HG02970 (cell line): ENCODE measurements around the gene IRF8.

Source experiments
- ATAC-seq: cut with Tn5 transposase; IDR thresholded peaks from one replicate; pipeline ENCODE4 v1.9.1; 2021; ENCODE audit warnings: mild to moderate bottlenecking, moderate library complexity, moderate number of reproducible peaks; ENCODE audit not compliant: unreplicated experiment, low FRiP score

IRF8 gene

DNA sequence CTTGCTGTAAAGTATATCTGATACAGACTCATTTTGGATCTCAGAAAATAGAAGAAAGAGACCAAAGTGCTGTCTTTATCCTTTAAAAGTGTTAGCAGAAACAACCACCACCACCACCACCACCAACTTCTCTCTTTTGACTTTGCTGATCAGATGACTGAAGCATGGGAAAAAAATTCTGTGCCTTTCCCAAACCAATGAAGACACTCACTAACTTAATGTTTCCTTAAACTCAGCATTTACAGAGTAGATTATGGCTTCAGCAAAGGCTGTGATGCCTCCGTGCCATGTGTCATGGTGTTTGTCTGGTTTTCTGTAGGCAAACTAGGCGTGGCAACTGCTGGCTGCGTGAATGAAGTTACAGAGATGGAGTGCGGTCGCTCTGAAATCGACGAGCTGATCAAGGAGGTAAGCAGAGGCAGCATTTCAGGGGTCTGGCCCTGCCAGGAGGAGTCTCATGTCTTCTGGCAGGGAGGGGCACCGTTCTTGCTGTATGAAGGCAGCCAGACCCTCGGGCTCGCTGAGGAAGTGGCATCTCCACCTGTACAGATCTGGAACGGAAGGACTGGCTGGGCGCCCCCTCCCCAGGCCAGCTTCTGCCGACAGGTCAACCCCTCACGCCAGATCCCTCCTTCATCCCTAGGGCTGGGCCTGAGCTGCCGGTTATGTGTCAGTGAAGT, 12.4 kb downstream of the IRF8 start:
- ATAC-seq: no peak

DNA sequence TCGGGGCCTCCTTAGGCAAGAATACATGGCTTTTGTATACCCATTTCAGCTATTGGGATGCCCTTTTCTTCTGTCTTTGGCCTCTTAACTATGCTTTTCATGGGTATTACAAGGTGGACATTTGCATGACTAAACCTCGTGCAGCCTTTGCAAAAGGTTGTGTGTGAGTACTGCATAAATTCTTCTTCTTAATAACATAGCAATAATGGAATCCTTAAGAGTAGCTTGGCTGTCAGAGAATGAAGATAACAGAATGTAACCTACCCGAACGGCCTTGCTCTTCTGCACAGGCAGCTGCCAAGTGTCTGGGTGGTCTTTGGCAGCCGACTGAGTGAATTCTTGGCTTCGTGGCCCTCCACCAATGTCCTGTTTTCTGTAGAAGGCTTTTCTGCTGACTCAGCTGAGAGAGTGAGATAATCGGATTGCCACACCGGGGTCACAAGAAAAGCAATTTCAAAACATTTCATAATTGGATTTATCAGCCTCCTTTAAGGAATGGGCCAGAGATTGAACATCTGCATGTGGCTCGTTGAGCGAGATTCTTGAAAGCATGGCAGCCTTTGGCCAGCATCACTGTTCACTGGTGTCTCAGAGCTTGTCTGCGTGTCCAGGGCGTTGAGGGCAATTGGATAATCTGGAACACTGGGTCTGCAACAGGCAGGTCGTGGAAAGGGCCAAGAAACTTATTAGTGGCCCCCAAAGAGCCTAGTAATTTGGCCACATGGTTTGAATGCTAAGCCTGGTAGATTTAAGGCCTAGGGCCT, 13.4 kb downstream of the IRF8 start:
- ATAC-seq: no peak

DNA sequence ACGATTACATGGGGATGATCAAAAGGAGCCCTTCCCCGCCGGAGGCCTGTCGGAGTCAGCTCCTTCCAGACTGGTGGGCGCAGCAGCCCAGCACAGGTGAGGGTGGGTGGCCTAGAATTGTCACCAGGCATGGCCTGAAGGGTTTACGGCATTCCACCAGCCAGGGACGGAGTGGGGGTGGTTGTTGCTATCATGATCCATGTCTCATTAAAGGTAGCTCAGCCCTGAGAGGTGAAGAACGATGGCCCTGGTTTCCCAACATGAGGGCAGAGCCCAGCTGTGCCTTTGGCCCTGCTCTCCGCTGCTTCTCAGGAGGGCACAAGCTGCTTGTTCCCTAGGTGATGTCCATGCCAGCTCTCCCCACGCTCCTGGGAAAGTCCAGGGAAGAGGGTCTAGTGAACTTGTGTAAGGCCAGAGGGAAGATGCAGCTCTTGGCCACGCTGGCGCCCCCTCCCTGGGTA, 14.2 kb downstream of the IRF8 start:
- ATAC-seq: no peak

DNA sequence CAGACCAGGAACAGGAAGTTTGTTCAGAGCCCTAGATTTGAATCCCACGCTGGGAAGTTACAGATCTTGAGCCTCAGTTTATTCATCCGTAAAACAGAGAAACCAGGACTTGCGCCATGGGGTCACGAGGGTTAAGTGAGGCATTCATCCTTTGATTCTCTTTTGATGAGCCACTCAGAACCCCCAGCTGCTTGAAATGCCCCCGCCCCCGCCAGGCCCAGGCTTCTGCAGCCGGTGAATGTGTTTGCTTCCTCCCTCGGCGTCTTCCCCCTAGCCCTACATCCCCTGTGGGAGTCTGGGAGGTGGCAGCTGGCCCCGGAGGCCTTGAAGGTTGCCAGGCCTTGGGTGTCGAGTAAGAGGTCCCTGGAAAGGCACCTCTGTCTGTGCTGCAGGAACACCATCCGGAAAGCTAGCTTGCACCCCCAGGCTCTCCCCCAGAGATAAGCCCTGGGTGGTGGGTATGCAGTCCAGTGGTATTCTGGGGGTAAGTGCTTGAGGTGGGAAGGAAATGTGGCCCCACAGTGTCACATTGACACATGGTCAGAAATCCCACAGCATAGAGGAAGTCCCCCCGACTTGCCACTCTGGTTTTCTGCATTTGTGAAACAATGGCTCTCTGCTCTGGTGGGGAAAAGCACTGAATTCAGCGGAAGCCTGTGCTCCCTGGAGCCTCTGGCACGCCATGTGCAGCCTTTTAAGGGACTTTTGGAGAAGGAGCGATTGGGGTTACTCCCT, 14.9 kb downstream of the IRF8 start:
- ATAC-seq: no peak

DNA sequence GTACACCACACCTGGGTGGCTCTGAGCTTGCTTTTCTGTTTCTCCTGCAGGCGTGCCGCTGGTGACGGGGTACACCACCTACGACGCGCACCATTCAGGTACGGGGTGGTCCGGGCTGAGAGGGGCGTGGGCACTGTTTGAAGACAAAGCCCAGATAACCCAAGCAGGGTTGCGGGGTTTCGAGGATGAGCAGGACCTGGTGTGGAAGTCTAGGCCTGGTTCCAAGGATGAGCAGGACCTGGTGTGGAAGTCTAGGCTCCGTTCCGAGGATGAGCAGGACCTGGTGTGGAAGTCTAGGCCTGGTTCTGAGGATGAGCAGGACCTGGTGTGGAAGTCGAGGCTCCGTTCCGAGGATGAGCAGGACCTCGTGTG, 15.4 kb downstream of the IRF8 start:
- no peak for ATAC-seq

- ATAC-seq: no peak
Measured at GRCh38 chr16:85915125-85915845, 16.3 kb downstream of the IRF8 start.

DNA sequence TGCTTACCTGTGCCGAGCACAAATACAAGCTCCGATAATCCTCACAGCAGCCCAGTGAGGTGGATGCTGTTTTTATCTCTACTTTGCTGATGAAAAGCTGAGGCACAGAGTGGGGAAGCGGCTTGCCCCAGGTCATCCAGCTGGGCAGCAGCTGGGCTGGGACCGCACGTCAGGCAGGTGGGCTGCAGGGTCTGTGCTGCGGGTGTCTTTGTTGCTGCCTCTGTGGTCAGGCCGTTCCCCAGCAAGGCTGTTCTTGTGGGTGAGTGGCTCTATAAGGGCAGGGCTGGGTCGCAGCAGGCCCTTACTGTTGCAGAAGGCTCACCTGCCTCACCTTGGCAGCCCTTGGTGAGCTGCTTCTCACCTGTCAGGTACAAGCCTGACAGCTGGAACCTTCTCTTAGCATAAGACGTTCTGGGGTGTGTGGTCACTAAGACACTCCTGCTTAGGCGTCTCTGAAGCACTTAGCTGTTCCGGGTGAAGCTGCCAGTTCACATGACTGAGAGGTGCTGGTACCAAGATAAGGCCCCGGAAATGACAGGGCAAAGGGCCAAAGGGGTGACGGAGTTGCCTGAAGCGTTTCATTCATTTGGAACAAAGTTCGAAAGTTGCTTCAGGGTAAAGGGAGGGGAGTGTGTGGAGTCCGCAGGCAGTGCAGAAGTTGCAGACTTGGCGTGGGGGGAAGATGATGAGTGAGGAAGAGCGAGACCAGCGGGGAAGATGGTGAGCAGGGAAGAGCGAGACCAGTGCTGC, 17.4 kb downstream of the IRF8 start:
- no peak for ATAC-seq

- ATAC-seq: no peak
Measured at GRCh38 chr16:85917012-85917411, 18.1 kb downstream of the IRF8 start.

- no peak for ATAC-seq
Measured at GRCh38 chr16:85917959-85918358, 19.0 kb downstream of the IRF8 start.

DNA sequence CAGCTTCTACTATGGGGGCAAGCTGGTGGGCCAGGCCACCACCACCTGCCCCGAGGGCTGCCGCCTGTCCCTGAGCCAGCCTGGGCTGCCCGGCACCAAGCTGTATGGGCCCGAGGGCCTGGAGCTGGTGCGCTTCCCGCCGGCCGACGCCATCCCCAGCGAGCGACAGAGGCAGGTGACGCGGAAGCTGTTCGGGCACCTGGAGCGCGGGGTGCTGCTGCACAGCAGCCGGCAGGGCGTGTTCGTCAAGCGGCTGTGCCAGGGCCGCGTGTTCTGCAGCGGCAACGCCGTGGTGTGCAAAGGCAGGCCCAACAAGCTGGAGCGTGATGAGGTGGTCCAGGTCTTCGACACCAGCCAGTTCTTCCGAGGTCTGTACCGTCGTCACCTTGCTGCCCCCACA, 19.5 kb downstream of the IRF8 start:
- no peak for ATAC-seq

- no peak for ATAC-seq
Measured at GRCh38 chr16:85919271-85920267, 20.6 kb downstream of the IRF8 start.

- ATAC-seq: no peak
Measured at GRCh38 chr16:85921026-85921425, 22.1 kb downstream of the IRF8 start.

- no peak for ATAC-seq
Measured at GRCh38 chr16:85923153-85924021, 24.4 kb downstream of the IRF8 start.

- ATAC-seq: no peak
Measured at GRCh38 chr16:85924675-85925074, 25.7 kb downstream of the IRF8 start.

GRCh38 chr16:85926370-85926769, 27.4 kb downstream of the IRF8 start:
- ATAC-seq: no peak

DNA sequence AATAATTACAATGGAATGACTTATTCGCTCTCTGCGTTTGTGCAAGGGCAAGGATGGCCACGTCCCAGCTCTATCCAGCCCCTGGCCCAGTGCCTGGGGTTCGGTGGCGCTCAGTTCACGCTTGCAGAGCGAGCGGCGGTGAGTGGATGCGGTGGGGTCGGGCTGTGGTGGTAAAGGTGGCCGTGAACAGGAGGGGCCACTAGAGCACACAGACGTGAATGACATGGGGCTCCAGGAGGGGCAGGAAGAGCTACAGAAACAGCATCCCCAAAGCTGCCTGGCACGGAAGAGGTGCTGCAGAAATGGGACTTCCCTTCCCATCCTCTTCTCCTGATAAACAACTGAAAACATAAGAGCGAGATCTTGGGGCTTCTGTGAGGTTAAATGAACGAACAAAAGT, 28.4 kb downstream of the IRF8 start:
- ATAC-seq: no peak

GRCh38 chr16:85927959-85928358, 29.0 kb downstream of the IRF8 start:
- no peak for ATAC-seq

DNA sequence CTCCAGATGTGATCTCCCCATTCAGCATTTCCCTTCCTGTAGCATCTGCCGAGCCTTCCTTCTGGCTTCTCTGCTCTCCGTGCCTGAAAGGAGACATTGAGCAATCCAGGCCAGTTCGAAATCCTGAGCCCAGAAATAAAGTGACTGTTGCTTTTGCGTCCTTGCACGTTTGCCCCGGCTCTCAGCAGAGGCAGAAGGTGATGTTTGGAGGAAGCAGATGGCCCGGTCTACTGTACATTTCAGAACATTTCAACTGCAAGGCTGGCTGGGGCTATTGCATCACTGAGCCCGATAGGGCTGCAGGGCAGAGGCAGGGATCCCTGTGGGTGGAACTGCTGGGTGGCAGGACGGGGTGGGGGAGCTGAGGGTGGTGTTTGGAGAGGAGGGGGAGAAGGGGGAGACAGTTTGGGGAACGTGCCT, 29.4 kb downstream of the IRF8 start:
- ATAC-seq: no peak
